Smooth muscle cell of the brain vasculature (primary cell): ENCODE data around the gene CFAP100.

Source experiments
- DNase-seq: peaks from one replicate; pipeline ENCODE4 v3.0.0-alpha.2; 2012; ENCODE audit warnings: low read depth, low spot score

CFAP100 gene

GRCh38 chr3:126356373-126357264 lies 38.1 kb upstream of the CFAP100 start:
- DNase-seq, result no peak

- no peak for DNase-seq
These were observed 37.2 kb upstream of the CFAP100 start, which contains the start of gene KLF15 for GRCh38 chr3:126357295-126358037. Gene KLF15 (minus strand): TSS chr3:126357408. CDS start chr3:126352922, 4,486 bp downstream.

- no peak for DNase-seq
These were observed 36.5 kb upstream of the CFAP100 start for GRCh38 chr3:126358038-126358815.

DNA sequence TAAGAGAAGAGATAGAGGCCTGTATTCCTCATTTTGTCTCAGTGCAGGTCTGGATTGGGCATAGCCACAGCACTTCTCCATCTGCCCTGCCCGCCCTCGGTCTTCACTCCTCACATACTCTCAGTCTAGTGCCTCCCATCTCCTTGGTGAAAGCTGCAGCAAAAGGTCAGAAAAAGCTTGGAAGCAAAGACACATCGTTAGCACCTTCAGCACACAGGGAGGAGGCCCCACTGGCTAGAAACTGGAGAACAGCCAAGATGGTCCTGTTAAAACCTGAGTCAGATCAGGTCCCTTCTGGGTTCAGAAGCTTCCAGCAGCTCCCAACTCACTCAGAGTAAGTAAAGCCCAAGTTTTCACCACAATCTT lies 35.9 kb upstream of the CFAP100 start:
- DNase-seq, result no peak

DNA sequence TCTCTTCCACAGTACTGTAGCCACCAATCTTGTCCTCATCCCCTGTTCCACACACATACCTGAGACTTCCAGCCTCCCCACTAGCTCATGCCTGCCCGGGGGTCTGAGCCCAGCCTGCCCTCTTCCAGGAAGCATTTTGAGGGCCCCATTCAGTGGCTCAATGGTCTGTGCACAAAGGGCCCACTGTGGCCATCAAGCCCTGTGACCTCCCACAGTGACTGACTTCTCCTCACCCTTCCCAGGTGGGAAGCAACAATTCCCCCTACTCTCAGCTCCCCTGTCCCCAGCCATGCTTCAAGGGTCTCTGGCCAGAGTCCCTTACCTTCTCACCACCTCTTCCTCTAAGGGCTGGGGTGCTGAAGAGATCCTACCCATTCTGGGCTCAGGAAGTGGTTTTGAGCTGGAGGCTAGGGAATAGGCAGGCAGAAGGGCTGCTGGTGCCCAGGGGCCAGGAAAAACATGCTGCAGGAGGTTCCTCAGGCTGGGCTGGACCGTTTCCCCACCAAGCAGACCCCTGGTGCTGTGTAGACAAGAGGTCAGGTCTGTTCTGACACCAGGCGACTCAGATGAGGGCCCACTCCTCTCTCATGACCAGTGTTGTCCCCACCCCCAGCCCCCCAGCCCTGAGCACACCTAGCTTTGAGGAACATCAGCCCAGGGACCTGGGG lies 34.5 kb upstream of the CFAP100 start:
- no peak for DNase-seq

- DNase-seq, result no peak
These were observed 34.0 kb upstream of the CFAP100 start for GRCh38 chr3:126360714-126361060.

GRCh38 chr3:126361211-126361610 lies 33.5 kb upstream of the CFAP100 start:
- DNase-seq, result no peak

- no peak for DNase-seq
These were observed 30.5 kb upstream of the CFAP100 start for GRCh38 chr3:126364130-126364695.

GRCh38 chr3:126364731-126365301 lies 29.9 kb upstream of the CFAP100 start:
- no peak for DNase-seq

DNA sequence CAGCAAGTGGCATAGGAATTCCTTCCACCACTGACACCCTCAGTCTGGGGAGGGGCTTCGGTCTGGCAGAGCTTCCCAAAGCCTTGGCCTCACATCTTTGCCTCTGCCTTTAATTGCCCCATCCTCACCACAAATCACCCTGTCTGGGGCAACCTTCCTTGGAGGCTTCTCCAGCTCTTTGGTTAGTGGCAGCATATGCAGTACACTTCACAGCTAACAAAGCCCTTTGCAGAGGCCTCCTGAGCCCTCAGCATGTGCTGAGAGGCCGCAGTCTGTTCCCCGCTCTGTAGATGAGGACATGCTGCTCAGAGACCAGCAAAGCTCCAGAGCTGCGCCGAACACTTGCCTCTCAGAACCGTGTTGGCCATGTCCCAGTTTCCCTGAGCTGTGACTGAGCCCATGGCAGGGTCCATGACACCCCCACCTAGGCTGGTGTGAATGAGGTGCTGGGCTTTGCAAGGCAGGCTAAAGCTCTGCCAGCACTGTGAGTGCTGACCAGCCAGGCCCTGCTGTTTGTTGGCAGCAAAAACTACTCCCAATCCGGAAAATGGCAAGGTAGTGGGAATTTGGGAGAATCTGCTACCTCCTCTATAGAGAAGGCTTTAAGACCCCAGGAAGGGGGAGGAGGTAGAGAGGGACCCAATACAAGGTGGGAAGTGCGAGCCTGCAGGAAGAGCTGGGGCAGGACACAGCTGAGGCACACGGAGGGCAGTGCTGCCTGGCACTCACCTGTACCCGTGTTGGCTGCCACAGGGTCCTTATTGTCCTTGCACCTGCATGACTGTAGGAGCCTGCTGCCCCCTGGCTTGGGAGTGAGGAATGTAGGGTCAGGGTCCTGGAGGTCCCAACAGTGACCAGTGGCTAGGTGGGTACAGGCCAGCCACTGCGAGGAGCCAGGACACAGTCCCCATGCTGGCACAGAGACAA lies 29.1 kb upstream of the CFAP100 start:
- no peak for DNase-seq

- no peak for DNase-seq
These were observed 27.3 kb upstream of the CFAP100 start for GRCh38 chr3:126367316-126367805.

GRCh38 chr3:126369490-126369889 lies 25.2 kb upstream of the CFAP100 start:
- DNase-seq, result no peak

DNA sequence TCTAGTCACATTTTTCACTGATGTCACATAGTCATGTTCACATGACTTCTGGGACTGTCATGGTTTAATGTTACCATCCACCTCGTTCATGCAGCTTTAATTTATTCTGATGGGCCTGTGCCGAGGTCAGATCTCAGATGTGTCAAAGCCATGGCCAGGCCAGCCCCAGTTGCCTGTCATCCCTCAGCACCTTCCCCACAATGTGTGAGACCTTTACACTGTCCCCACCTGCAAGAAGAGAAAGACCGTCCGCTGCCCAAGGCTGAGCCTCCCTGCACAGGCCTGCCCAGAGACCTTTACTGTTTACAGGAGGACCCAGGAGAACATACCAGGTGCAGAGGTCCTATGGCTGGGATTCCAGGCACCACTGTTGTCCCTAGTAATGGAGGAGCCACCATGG lies 24.7 kb upstream of the CFAP100 start:
- no peak for DNase-seq

DNA sequence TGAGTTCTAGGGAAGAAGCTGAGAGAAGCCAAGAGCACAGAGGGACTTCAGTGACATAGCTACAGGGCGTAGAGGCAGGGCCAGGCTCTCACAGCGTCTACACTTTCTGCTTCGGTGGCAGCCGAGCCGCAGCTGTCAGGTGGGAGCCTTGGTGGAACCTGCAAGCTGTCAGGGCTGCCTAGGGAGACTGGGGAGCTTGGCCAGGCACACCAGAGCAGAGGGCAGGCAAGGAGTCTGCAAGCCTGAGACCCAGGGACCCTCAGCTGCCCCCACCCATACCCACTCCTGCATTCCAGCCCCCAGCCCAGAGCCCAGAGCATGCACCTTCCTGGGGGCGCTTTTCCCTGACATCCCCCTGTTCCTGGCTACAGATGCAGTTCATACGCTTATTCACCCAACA lies 24.1 kb upstream of the CFAP100 start:
- DNase-seq, result no peak

DNA sequence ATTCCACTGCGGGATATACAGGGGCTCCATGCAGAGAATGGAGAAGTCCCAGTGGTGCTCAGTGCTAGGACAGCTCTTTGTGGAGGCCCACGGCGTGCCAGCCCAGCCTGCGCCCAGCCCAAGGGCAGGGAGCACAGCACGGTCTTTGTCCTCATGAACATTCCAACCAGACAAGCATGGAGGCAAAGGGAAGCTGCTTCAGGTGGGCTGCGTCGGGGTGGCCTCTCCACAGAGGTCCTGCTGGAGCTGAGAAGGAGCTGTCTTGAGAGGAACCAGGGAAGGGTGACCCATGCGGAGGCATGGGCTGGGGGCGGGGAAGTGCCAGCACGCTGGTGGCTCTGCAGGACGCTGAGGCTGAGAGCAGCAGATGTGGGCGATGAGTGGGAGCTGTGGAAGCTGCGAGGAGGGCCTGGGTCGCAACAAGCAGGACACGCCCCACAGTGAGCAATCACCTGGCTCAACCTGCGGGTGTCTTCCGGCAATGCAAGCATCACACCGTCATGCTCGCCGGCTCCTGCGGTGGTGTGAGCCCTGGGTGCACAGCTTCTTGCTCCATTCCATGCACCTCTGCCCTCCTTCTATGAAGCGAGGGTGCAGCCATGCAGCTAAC lies 23.5 kb upstream of the CFAP100 start:
- DNase-seq, result no peak

DNA sequence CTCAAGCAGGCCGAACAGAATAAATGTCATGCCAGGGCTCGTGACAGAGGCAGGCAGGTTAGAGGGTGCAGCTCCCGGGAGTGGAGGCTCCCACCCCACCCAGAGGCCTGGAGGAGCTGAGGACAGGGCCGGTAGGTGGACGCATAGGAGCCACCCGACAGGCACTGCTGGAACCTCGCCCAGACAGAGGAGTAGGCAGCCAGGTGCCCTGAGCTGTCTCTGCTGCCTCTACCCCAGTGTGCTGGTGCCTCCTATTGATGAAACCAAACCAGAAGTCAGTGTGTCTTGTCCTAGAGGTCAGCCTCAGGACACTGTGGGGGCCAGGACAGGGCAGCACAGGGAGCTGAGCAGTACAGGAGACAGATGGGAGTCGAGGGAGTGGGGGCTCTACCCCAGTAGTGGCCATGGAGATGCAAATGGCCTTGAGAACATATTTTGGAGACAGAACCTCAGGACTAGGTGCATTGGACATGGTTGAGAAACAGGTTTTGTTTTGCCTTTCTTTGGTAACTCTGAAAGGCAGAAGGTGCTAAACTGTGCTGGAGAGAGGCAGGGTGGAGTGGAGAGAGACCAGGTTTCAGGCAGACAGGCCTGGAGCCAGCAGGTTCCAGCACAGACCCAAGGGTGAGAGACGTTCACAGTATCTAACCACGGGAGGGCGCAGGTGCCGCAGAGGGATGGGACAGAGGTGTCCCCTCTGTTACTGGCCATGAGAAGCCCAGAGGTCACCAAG lies 22.1 kb upstream of the CFAP100 start:
- no peak for DNase-seq

GRCh38 chr3:126373146-126373613 lies 21.5 kb upstream of the CFAP100 start:
- no peak for DNase-seq
